Astrocyte (in vitro differentiated cells and primary cell): ENCODE data around the gene GGA2. TPM values are rescaled to one million over a fixed set of nuclear protein-coding genes. Genes with fewer than 3 reads are reported as not detected.

Experiments
- DNase-seq: peaks from one replicate; pipeline ENCODE4 v3.0.0-alpha.2; 2010; ENCODE audit warnings: low read depth
- FAIRE-seq: peaks from 2 replicates; lab custom pipeline; 2011; peaks lifted over from hg19 to GRCh38; lab: Jason Lieb, UNC
- H2AFZ ChIP-seq: 2 replicates; pipeline ENCODE4 v1.6.0; 2012; ENCODE audit warnings: low read depth, low read length, inconsistent platforms
- H3K27ac ChIP-seq: 2 replicates; pipeline ENCODE4 v1.5.1; 2011; ENCODE audit warnings: low read depth, low read length, inconsistent platforms
- H3K27me3 ChIP-seq: 2 replicates; pipeline ENCODE4 v1.6.0; 2011; ENCODE audit warnings: low read length, inconsistent platforms; ENCODE audit not compliant: insufficient read depth
- H3K36me3 ChIP-seq: 2 replicates; pipeline ENCODE4 v1.5.1; 2011; ENCODE audit warnings: low read length, inconsistent platforms; ENCODE audit not compliant: insufficient read depth
- H3K4me1 ChIP-seq: 2 replicates; pipeline ENCODE4 v1.5.1; 2011; ENCODE audit warnings: low read length, inconsistent platforms; ENCODE audit not compliant: insufficient read depth
- H3K4me2 ChIP-seq: 2 replicates; pipeline ENCODE4 v1.6.0; 2012; ENCODE audit warnings: low read length, inconsistent platforms
- H3K4me3 ChIP-seq: 2 replicates; pipeline ENCODE4 v1.5.1; 2011; ENCODE audit warnings: low read depth, mild to moderate bottlenecking, low read length, inconsistent platforms; ENCODE audit not compliant: insufficient read depth
- H3K79me2 ChIP-seq: 2 replicates; pipeline ENCODE4 v1.6.0; 2012; ENCODE audit warnings: mild to moderate bottlenecking, low read length, inconsistent platforms; ENCODE audit not compliant: insufficient read depth
- H3K9ac ChIP-seq: 2 replicates; pipeline ENCODE4 v1.6.0; 2012; ENCODE audit warnings: mild to moderate bottlenecking, low read length, inconsistent platforms
- H3K9me3 ChIP-seq: 2 replicates; pipeline ENCODE4 v1.5.1; 2012; ENCODE audit warnings: low read depth, mild to moderate bottlenecking, low read length, inconsistent platforms; ENCODE audit not compliant: insufficient read depth
- H4K20me1 ChIP-seq: 2 replicates; pipeline ENCODE4 v1.6.0; 2012; ENCODE audit warnings: low read length, inconsistent platforms; ENCODE audit not compliant: insufficient read depth
- H3K27ac Mint-ChIP-seq: one replicate; pipeline ENCODE4 v1.8.0; 2021; ENCODE audit warnings: mild to moderate bottlenecking, mixed read lengths; ENCODE audit not compliant: unreplicated experiment
- H3K27me3 Mint-ChIP-seq: one replicate; pipeline ENCODE4 v1.8.0; 2021; ENCODE audit warnings: low read depth, mixed read lengths; ENCODE audit not compliant: unreplicated experiment
- H3K36me3 Mint-ChIP-seq: one replicate; pipeline ENCODE4 v1.8.0; 2021; ENCODE audit warnings: low read depth, mixed read lengths; ENCODE audit not compliant: unreplicated experiment
- H3K4me1 Mint-ChIP-seq: one replicate; pipeline ENCODE4 v1.8.0; 2021; ENCODE audit warnings: low read depth, mixed read lengths; ENCODE audit not compliant: unreplicated experiment
- H3K4me3 Mint-ChIP-seq: one replicate; pipeline ENCODE4 v1.8.0; 2021; ENCODE audit warnings: mild to moderate bottlenecking, moderate library complexity, mixed read lengths; ENCODE audit not compliant: unreplicated experiment
- H3K9me3 Mint-ChIP-seq: one replicate; pipeline ENCODE4 v1.8.0; 2021; ENCODE audit warnings: mild to moderate bottlenecking, mixed read lengths; ENCODE audit not compliant: unreplicated experiment
- EZH2 ChIP-seq: IDR thresholded peaks from 2 replicates; pipeline ENCODE4 v1.6.1; 2012; ENCODE audit warnings: mild to moderate bottlenecking, low read length, inconsistent platforms; ENCODE audit not compliant: insufficient read depth
- total RNA-seq: library from RNA; stranded (reverse); gene quantifications from 2 replicates; pipeline ENCODE4 v1.2.1, GENCODE V29; 2021
- TF ChIP-seq, protein P1 (sequence below): IDR thresholded peaks from 2 replicates; pipeline ENCODE4 v1.5.1; 2011; ENCODE audit warnings: low read depth, mild to moderate bottlenecking, inconsistent platforms, low read length, moderate library complexity; ENCODE audit not compliant: insufficient read depth

The GGA2 gene
- total RNA-seq, 1 donor from 2014 or later: 84.0 TPM

DNA sequence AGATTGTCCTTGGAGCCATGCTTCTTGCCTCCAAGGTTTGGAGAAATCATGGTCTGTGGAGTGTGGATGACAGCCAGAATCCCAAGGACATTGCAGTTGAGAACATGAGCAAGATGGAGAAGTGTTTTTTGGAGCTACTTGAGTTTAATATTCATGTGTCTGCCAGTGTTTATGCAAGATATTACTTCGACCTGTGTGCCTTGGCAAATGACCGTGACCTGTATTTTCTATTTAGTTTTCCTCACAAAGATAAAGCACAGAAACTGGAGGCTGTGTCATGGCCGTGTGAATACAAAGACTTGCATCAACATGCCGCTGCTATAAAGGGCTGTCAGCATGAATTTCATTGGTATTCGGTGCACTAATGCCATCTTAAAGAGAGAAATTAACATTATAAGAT, 9.0 kb downstream of the GGA2 start:
- no peaks in the 10 kb centered on the region for H3K36me3 ChIP-seq
- peaks cover 68% of the 10 kb centered on the region for H3K79me2 ChIP-seq
- H3K4me3 Mint-ChIP-seq: no peak overlapping the region
- H3K9me3 Mint-ChIP-seq: no peaks in the 10 kb centered on the region
- H3K9ac ChIP-seq: no peak overlapping the region
- H3K4me3 ChIP-seq: no peak overlapping the region
- DNase-seq (no peak), FAIRE-seq (no peak)
- H2AFZ ChIP-seq: no peak overlapping the region
- H3K4me2 ChIP-seq: no peak overlapping the region
- no peak overlapping the region for H3K27ac Mint-ChIP-seq
- peaks cover 49% of the 10 kb centered on the region for H3K4me1 Mint-ChIP-seq
- no peak overlapping the region for H3K27ac ChIP-seq
- no peaks in the 10 kb centered on the region for H3K27me3 Mint-ChIP-seq
- no peaks in the 10 kb centered on the region for H3K27me3 ChIP-seq
- H4K20me1 ChIP-seq: peaks cover 87% of the 10 kb centered on the region
- H3K9me3 ChIP-seq: no peaks in the 10 kb centered on the region
- TF ChIP-seq, protein P1, sequence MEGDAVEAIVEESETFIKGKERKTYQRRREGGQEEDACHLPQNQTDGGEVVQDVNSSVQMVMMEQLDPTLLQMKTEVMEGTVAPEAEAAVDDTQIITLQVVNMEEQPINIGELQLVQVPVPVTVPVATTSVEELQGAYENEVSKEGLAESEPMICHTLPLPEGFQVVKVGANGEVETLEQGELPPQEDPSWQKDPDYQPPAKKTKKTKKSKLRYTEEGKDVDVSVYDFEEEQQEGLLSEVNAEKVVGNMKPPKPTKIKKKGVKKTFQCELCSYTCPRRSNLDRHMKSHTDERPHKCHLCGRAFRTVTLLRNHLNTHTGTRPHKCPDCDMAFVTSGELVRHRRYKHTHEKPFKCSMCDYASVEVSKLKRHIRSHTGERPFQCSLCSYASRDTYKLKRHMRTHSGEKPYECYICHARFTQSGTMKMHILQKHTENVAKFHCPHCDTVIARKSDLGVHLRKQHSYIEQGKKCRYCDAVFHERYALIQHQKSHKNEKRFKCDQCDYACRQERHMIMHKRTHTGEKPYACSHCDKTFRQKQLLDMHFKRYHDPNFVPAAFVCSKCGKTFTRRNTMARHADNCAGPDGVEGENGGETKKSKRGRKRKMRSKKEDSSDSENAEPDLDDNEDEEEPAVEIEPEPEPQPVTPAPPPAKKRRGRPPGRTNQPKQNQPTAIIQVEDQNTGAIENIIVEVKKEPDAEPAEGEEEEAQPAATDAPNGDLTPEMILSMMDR: no peak
- no peak for TF ChIP-seq EZH2
- peaks cover 10% of the 10 kb centered on the region for H3K36me3 Mint-ChIP-seq
- peaks cover 28% of the 10 kb centered on the region for H3K4me1 ChIP-seq

DNA sequence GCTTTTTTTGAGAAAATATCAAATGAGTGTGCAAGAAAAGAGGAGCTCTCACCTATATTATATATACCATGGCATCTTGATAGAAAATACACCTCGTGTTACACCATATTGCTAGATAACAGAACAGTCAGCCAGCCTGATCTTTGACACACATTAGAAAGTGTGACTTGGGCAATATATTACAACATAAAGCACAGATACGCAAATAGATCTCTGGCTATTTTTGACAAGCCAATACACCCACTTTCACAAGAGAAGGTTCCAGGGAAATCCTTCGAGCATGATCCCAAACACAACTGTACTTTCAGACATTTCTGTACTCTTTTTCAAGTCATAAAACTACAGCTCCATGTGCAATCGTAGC, 9.4 kb downstream of the GGA2 start:
- H3K4me3 ChIP-seq: no peak overlapping the region
- no peak overlapping the region for H3K9ac ChIP-seq
- TF ChIP-seq EZH2: no peak
- TF ChIP-seq, protein P1: no peak
- no peaks in the 10 kb centered on the region for H3K9me3 Mint-ChIP-seq
- peaks cover 66% of the 10 kb centered on the region for H3K79me2 ChIP-seq
- no peak overlapping the region for H3K4me3 Mint-ChIP-seq
- H4K20me1 ChIP-seq: peaks cover 83% of the 10 kb centered on the region
- H3K9me3 ChIP-seq: no peaks in the 10 kb centered on the region
- H3K27ac Mint-ChIP-seq: no peak overlapping the region
- peaks cover 24% of the 10 kb centered on the region for H3K4me1 ChIP-seq
- H3K27me3 ChIP-seq: no peaks in the 10 kb centered on the region
- no peak overlapping the region for H2AFZ ChIP-seq
- H3K36me3 Mint-ChIP-seq: peaks cover 12% of the 10 kb centered on the region
- DNase-seq (no peak), FAIRE-seq (no peak)
- H3K36me3 ChIP-seq: no peaks in the 10 kb centered on the region
- no peaks in the 10 kb centered on the region for H3K27me3 Mint-ChIP-seq
- H3K4me1 Mint-ChIP-seq: peaks cover 44% of the 10 kb centered on the region
- no peak overlapping the region for H3K4me2 ChIP-seq
- no peak overlapping the region for H3K27ac ChIP-seq

DNA sequence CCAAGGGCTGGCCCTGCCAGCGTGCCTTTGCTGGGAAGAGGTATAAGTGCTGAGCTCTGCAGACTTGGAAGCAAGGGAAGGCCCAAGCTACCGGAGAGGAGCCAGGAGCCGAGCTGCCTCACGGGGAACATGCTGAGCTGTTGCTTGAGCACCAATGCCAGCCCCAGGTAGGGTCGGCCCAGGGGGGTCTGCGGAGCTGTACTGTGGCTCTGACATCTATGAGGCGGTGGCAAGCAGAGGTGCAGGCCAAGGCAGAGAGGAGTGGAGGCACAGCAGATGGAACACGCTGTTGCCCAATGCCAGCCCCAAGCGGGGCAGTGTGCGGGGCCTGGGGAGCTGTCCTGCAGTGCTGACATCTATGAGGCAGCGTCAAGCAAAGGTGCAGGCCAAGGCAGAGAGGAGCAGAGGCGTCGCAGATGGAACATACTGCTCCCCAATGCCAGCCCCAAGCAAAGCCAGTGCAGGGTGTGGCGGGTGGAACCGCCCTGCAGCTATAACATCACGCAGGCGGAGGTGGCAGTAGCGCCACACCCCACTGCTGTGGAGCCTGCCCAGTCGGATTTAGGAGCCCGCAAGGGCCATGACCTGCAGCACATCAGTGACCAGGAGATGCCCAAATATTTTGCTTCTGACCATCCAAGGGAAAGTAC, 10.0 kb downstream of the GGA2 start:
- DNase-seq (no peak), FAIRE-seq (no peak)
- Histone ChIP-seq H2AFZ (no peak overlapping the region), H3K27me3 (no peaks in the 10 kb centered on the region), H3K9me3 (no peaks in the 10 kb centered on the region), H3K4me1 (peaks cover 19% of the 10 kb centered on the region), H3K4me3 (no peak overlapping the region), H3K9ac (no peak overlapping the region), H4K20me1 (peaks cover 83% of the 10 kb centered on the region), H3K36me3 (no peaks in the 10 kb centered on the region), H3K79me2 (peaks cover 66% of the 10 kb centered on the region), H3K4me2 (no peak overlapping the region), H3K27ac (no peak overlapping the region)
- no peaks in the 10 kb centered on the region for H3K9me3 Mint-ChIP-seq
- TF ChIP-seq, protein P1: no peak
- TF ChIP-seq EZH2: no peak
- no peak overlapping the region for H3K4me3 Mint-ChIP-seq
- peaks cover 40% of the 10 kb centered on the region for H3K4me1 Mint-ChIP-seq
- no peak overlapping the region for H3K27ac Mint-ChIP-seq
- no peaks in the 10 kb centered on the region for H3K27me3 Mint-ChIP-seq
- peaks cover 14% of the 10 kb centered on the region for H3K36me3 Mint-ChIP-seq
